Caco-2 (cell line): Measurements from ENCODE around the gene CEP55. TPM values are rescaled to one million over a fixed set of nuclear protein-coding genes. Genes with fewer than 3 reads are reported as not detected.

Experiments used
- BruUV-seq: library from RNA; stranded (reverse); fragments of 400-500 nt; replicated peaks from 2 replicates; lab custom pipeline; 2021; lab: Mats Ljungman, UMichigan
- CTCF ChIA-PET: fragments of 300-600 bp; sonication (Branson Sonifier 250); formaldehyde crosslinking; loops from one replicate; lab custom pipeline; 2022; ENCODE audit warnings: antibody characterized with exemption; lab: Charles Lee
- POLR2A ChIA-PET: fragments of 300-600 bp; sonication (Branson Sonifier 250); formaldehyde crosslinking; loops from one replicate; lab custom pipeline; 2022; ENCODE audit warnings: antibody characterized with exemption; lab: Charles Lee
- DNase-seq, 2 experiments: peaks; one replicate each; pipeline versions ENCODE4 v3.0.0 to v3.0.0-alpha.2; 2020 to 2022
- H3K27me3 ChIP-seq: replicated peaks from 2 replicates; pipeline ENCODE4 v1.6.0; 2011; ENCODE audit warnings: low read length; ENCODE audit not compliant: control insufficient read depth, insufficient read depth
- H3K36me3 ChIP-seq: 2 replicates; pipeline ENCODE4 v1.5.1; 2011; ENCODE audit warnings: low read length; ENCODE audit not compliant: control insufficient read depth, insufficient read depth
- H3K4me1 ChIP-seq: fragments of 250-450 bp; sonication (Bioruptor Pico); 2 replicates; pipeline ENCODE4 v1.5.1; 2020; ENCODE audit warnings: mild to moderate bottlenecking
- H3K4me3 ChIP-seq: 2 replicates; pipeline ENCODE4 v1.5.1; 2011; ENCODE audit warnings: low read depth, mild to moderate bottlenecking, control low read depth, low read length
- H3K9me3 ChIP-seq: fragments of 250-450 bp; sonication (Bioruptor Pico); 2 replicates; pipeline ENCODE4 v1.5.1; 2020; ENCODE audit warnings: mild to moderate bottlenecking, moderate library complexity
- H3K27ac Mint-ChIP-seq: one replicate; pipeline ENCODE4 v1.8.0; 2022; ENCODE audit warnings: mixed read lengths; ENCODE audit not compliant: unreplicated experiment
- H3K27me3 Mint-ChIP-seq: one replicate; pipeline ENCODE4 v1.8.0; 2022; ENCODE audit warnings: mixed read lengths; ENCODE audit not compliant: insufficient read depth, unreplicated experiment
- H3K36me3 Mint-ChIP-seq: one replicate; pipeline ENCODE4 v1.8.0; 2022; ENCODE audit warnings: mild to moderate bottlenecking, mixed read lengths; ENCODE audit not compliant: insufficient read depth, unreplicated experiment
- H3K4me1 Mint-ChIP-seq: one replicate; pipeline ENCODE4 v1.8.0; 2022; ENCODE audit warnings: low read depth, mixed read lengths; ENCODE audit not compliant: unreplicated experiment
- H3K4me3 Mint-ChIP-seq: one replicate; pipeline ENCODE4 v1.8.0; 2022; ENCODE audit warnings: mild to moderate bottlenecking, moderate library complexity, mixed read lengths; ENCODE audit not compliant: unreplicated experiment
- H3K9me3 Mint-ChIP-seq: one replicate; pipeline ENCODE4 v1.8.0; 2022; ENCODE audit warnings: mixed read lengths; ENCODE audit not compliant: unreplicated experiment
- CTCF ChIP-seq, 2 experiments: fragments of 200-600 bp in 1 of 2; IDR thresholded peaks; 1 replicate in 1 of 2; 2 replicates in 1 of 2; pipeline versions ENCODE4 v1.5.1 to v1.8.0; 2011 to 2022; ENCODE audit warnings: antibody characterized with exemption in 1 of 2, control low read depth in 1 of 2, inconsistent platforms in 1 of 2, low read depth in 1 of 2, low read length in 1 of 2, mild to moderate bottlenecking in 1 of 2, moderate library complexity in 1 of 2; ENCODE audit not compliant: insufficient read depth in 1 of 2, severe bottlenecking in 1 of 2, unreplicated experiment in 1 of 2
- intact Hi-C: fragments of 100-400 bp; cut with micrococcal nuclease; formaldehyde crosslinking; loops from one replicate; pipeline ENCODE4 v1.10.0; 2022; ENCODE audit not compliant: unreplicated experiment
- total RNA-seq: library from RNA; stranded (reverse); gene quantifications from 2 replicates; pipeline ENCODE4 v1.2.3, GENCODE V29; 2022

Gene CEP55
- total RNA-seq, 1 experiment from 2014 or later, result 65.3 TPM

DNA sequence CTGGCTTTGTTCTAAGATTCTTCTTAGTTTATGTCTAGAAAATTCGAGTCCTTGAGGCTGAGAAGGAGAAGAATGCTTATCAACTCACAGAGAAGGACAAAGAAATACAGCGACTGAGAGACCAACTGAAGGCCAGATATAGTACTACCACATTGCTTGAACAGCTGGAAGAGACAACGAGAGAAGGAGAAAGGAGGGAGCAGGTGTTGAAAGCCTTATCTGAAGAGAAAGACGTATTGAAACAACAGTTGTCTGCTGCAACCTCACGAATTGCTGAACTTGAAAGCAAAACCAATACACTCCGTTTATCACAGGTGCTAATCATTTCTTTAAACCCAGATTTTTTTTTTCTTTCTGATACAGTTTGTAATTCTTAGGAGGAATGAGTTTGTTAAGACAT is 6.7 kb downstream of the CEP55 start:
- Histone ChIP-seq H3K4me3 (no peak overlapping the region), H3K27me3 (no peaks in the 10 kb centered on the region), H3K9me3 (no peaks in the 10 kb centered on the region), H3K36me3 (no peaks in the 10 kb centered on the region), H3K4me1 (peaks cover 22% of the 10 kb centered on the region; the same call in 1 of the 2 replicates)
- no peaks in the 10 kb centered on the region for H3K27me3 Mint-ChIP-seq
- ChIA-PET POLR2A (no interaction called here), CTCF (interaction anchor here (1.0 kb wide), 1 partner anchor 8 kb away, joined by 3 read pairs; no protein-coding TSS in a partner anchor)
- intact Hi-C loops, result no loop called here
- H3K36me3 Mint-ChIP-seq, result peaks cover 86% of the 10 kb centered on the region
- peak overlapping the region; percentile 3 for H3K4me3 Mint-ChIP-seq
- TF ChIP-seq CTCF (IDR thresholded peaks at IDR 0.05; ENCODE audit: insufficient read depth in 1 of 2, low read depth in 1 of 2, low read length in 1 of 2, severe bottlenecking in 1 of 2, unreplicated experiment in 1 of 2), result no peak
- no peaks in the 10 kb centered on the region for H3K9me3 Mint-ChIP-seq
- peak overlapping the region; percentile 7 for H3K27ac Mint-ChIP-seq
- no TSS peak for BruUV-seq
- peak in 1 of 2 experiments; percentile 30 for DNase-seq
- H3K4me1 Mint-ChIP-seq, result peaks cover 24% of the 10 kb centered on the region

- CTCF ChIA-PET, result interaction anchor here (0.6 to 0.9 kb wide), 2 partner anchors 11 to 20 kb away, joined by 3 to 5 read pairs; no protein-coding TSS in a partner anchor
- intact Hi-C loops, result no loop called here
Observed at GRCh38 chr10:93505075-93505474, 8.7 kb downstream of the CEP55 start.

GRCh38 chr10:93509816-93510215 is 13.4 kb downstream of the CEP55 start:
- Histone ChIP-seq H3K9me3 (no peaks in the 10 kb centered on the region), H3K27me3 (no peaks in the 10 kb centered on the region), H3K4me3 (no peak overlapping the region), H3K4me1 (peaks cover 19% of the 10 kb centered on the region), H3K36me3 (peaks cover 2% of the 10 kb centered on the region)
- POLR2A ChIA-PET, result no interaction called here
- intact Hi-C loops, result no loop called here
- H3K4me3 Mint-ChIP-seq, result no peak overlapping the region
- no peak for DNase-seq
- no peaks in the 10 kb centered on the region for H3K9me3 Mint-ChIP-seq
- H3K27me3 Mint-ChIP-seq, result no peaks in the 10 kb centered on the region
- no peak for TF ChIP-seq CTCF (IDR thresholded peaks at IDR 0.05; ENCODE audit: insufficient read depth in 1 of 2, low read depth in 1 of 2, low read length in 1 of 2, severe bottlenecking in 1 of 2, unreplicated experiment in 1 of 2)
- H3K27ac Mint-ChIP-seq, result no peak overlapping the region
- peaks cover 69% of the 10 kb centered on the region for H3K36me3 Mint-ChIP-seq
- CTCF ChIA-PET, result interaction anchor here (1.9 kb wide), 1 partner anchor 27 kb away, joined by 6 read pairs; the partner anchor contains the start of gene MYOF
- BruUV-seq, result no TSS peak
- H3K4me1 Mint-ChIP-seq, result peaks cover 27% of the 10 kb centered on the region

More at GRCh38 chr10:93505075-93505474, 8.7 kb downstream of the CEP55 start:
- no peak overlapping the region for H3K4me3 Mint-ChIP-seq
- no peak overlapping the region for H3K4me3 ChIP-seq
- TF ChIP-seq CTCF (IDR thresholded peaks at IDR 0.05; ENCODE audit: insufficient read depth in 1 of 2, low read depth in 1 of 2, low read length in 1 of 2, severe bottlenecking in 1 of 2, unreplicated experiment in 1 of 2), result no peak
- H3K27me3 ChIP-seq, result no peaks in the 10 kb centered on the region
- no peaks in the 10 kb centered on the region for H3K9me3 ChIP-seq
- no peaks in the 10 kb centered on the region for H3K27me3 Mint-ChIP-seq
- POLR2A ChIA-PET, result no interaction called here
- H3K36me3 ChIP-seq, result no peaks in the 10 kb centered on the region
- no peak for DNase-seq
- H3K4me1 Mint-ChIP-seq, result peaks cover 21% of the 10 kb centered on the region
- H3K9me3 Mint-ChIP-seq, result no peaks in the 10 kb centered on the region
- peaks cover 32% of the 10 kb centered on the region for H3K4me1 ChIP-seq
- peaks cover 82% of the 10 kb centered on the region for H3K36me3 Mint-ChIP-seq
- no TSS peak for BruUV-seq
- peak overlapping the region; percentile 68 for H3K27ac Mint-ChIP-seq
